Activated CD4-positive, alpha-beta memory T cell treated with anti-CD3 and anti-CD28 coated beads, Interleukin-2, amount 10 ng/mL, durations not matched to agents 7 days and 5 days (primary cell): ENCODE results near the gene LMBRD1. TPM values are rescaled to one million over a fixed set of nuclear protein-coding genes. Genes with fewer than 3 reads are reported as not detected.
A peak's percentile ranks its signal among the peaks of the same experiment; 100 is the strongest.
"Not testable (repeated sequence)": the region's sequence is repeated elsewhere in the genome, so short reads cannot be mapped to it uniquely, and the experiment has no call there.

Experiments
- CTCF ChIA-PET: fragments of 350-600 bp; sonication (Branson Sonifier 250); formaldehyde crosslinking; loops from one replicate; lab custom pipeline; 2021; ENCODE audit warnings: antibody characterized with exemption, inconsistent platforms; lab: Charles Lee
- POLR2A ChIA-PET: fragments of 350-600 bp; sonication (Branson Sonifier 250); formaldehyde crosslinking; loops from one replicate; lab custom pipeline; 2021; ENCODE audit warnings: antibody characterized with exemption; lab: Charles Lee
- DNase-seq: peaks from one replicate; pipeline ENCODE4 v3.0.0-alpha.2; 2020
- H3K27ac Mint-ChIP-seq: one replicate; pipeline ENCODE4 v1.8.0; 2021; ENCODE audit warnings: mild to moderate bottlenecking, mixed read lengths
- H3K27me3 Mint-ChIP-seq: one replicate; pipeline ENCODE4 v1.8.0; 2021; ENCODE audit warnings: mixed read lengths
- H3K36me3 Mint-ChIP-seq: one replicate; pipeline ENCODE4 v1.8.0; 2021; ENCODE audit warnings: low read depth, mixed read lengths
- H3K4me1 Mint-ChIP-seq: one replicate; pipeline ENCODE4 v1.8.0; 2021; ENCODE audit warnings: mixed read lengths
- H3K4me3 Mint-ChIP-seq: one replicate; pipeline ENCODE4 v1.8.0; 2021; ENCODE audit warnings: mild to moderate bottlenecking, mixed read lengths
- H3K9me3 Mint-ChIP-seq: one replicate; pipeline ENCODE4 v1.8.0; 2021; ENCODE audit warnings: mixed read lengths
- total RNA-seq, 2 experiments: library from RNA; stranded (reverse); gene quantifications; one replicate each; pipeline ENCODE4 v1.2.3, GENCODE V29; 2021

LMBRD1 gene
- total RNA-seq, 2 experiments from 2014 or later, result 30.0 to 30.7 TPM

DNA sequence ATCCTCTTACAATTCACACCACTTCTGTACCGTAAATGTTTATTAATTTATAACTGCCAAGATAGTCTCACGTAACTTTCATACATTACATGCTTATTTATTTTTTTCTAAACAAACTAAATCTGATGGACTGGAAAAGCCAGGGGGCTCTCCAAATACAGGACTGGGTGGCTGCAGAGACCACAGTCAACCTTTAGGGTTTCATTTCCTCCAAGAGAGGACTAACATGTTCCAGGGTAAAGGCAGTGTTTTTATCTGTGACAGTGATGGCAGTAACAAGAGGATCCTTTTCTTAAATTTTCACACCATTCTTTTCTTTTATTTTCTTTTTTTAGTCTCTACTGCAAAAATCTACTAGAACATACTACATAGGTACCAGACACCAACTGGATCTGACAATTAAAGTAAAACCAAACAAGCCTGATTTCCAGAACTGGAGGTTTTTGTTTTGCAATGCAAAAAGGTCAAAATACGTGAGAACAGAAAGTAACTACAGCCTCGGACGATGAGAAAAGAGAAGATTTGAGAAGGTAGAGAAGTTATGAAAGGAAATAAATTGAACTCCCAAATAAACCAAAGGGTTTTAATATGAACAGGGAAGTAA, 1.2 kb downstream of the LMBRD1 start:
- peak overlapping the region; percentile 90 for H3K4me3 Mint-ChIP-seq
- no peak for DNase-seq
- ChIA-PET CTCF (interaction anchor here (0.9 to 3.5 kb wide), 6 partner anchors 10 to 96 kb away, joined by 3 to 102 read pairs (median 10); no protein-coding TSS in a partner anchor), POLR2A (interaction anchor here (0.8 to 5.1 kb wide), 5 partner anchors 18 to 872 kb away, joined by 3 to 87 read pairs (median 4); partner anchors contain the start of genes COL19A1 and SMAP1)
- H3K9me3 Mint-ChIP-seq, result peaks cover 2% of the 10 kb centered on the region
- H3K4me1 Mint-ChIP-seq, result peaks cover 37% of the 10 kb centered on the region
- peak overlapping the region; percentile 87 for H3K27ac Mint-ChIP-seq
- H3K36me3 Mint-ChIP-seq, result peaks cover 19% of the 10 kb centered on the region
- H3K27me3 Mint-ChIP-seq, result no peaks in the 10 kb centered on the region

DNA sequence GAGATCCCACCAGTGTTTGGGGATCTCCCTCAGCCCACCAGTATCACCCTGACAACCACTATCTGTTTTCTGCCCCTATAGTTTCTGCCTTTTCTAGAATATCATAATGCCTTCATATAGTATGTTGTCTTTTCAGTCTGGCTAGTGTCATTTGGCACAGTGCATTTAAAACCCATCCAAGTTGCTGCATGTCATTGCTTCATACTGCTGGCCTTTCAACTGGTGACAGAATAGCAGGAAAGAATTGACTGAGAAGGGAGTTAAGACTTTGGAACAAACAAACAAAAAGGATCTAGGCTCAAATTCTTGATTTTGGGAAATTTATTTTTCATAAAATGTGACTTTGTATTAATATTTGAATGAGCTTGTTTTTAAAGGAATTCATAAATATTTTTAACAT, 4.5 kb downstream of the LMBRD1 start:
- H3K36me3 Mint-ChIP-seq, result peaks cover 35% of the 10 kb centered on the region
- POLR2A ChIA-PET, result interaction anchor here (1.6 kb wide), 1 partner anchor 21 kb away, joined by 3 read pairs; no protein-coding TSS in a partner anchor
- no peaks in the 10 kb centered on the region for H3K27me3 Mint-ChIP-seq
- H3K9me3 Mint-ChIP-seq, result no peaks in the 10 kb centered on the region
- CTCF ChIA-PET, result no interaction called here
- no peak overlapping the region for H3K27ac Mint-ChIP-seq
- H3K4me3 Mint-ChIP-seq, result no peak overlapping the region
- H3K4me1 Mint-ChIP-seq, result peaks cover 31% of the 10 kb centered on the region
- DNase-seq, result no peak

GRCh38 chr6:69791065-69791471, 5.7 kb downstream of the LMBRD1 start:
- DNase-seq, result no peak
- no peak overlapping the region for H3K27ac Mint-ChIP-seq
- H3K4me1 Mint-ChIP-seq, result peaks cover 27% of the 10 kb centered on the region
- no peak overlapping the region for H3K4me3 Mint-ChIP-seq
- POLR2A ChIA-PET, result no interaction called here
- peaks cover 37% of the 10 kb centered on the region for H3K36me3 Mint-ChIP-seq
- H3K27me3 Mint-ChIP-seq, result no peaks in the 10 kb centered on the region
- CTCF ChIA-PET, result no interaction called here
- H3K9me3 Mint-ChIP-seq, result no peaks in the 10 kb centered on the region

GRCh38 chr6:69790629-69791028, 6.2 kb downstream of the LMBRD1 start:
- DNase-seq, result no peak
- Mint-ChIP-seq H3K9me3 (no peaks in the 10 kb centered on the region), H3K27ac (no peak overlapping the region), H3K4me1 (peaks cover 23% of the 10 kb centered on the region), H3K27me3 (no peaks in the 10 kb centered on the region), H3K36me3 (peaks cover 34% of the 10 kb centered on the region), H3K4me3 (no peak overlapping the region)
- ChIA-PET POLR2A (no interaction called here), CTCF (no interaction called here)

DNA sequence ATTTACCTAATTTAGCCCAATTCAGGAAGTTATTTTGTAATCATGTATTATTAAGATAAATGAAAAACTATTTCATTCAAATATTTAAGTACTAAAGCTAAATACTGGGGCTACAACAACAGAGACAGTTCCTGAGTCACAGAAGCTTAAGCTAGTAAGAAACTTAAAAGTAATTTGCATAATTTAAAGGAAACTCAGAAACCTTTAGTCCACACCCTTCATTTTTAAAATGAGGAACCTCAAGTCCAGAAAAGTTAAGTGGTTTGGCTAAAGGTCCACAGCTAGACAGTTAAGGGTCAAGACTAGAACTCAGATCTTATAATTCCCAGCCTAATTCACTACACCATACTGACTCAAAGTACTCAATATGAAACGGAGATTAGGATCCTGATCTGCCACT, 7.2 kb downstream of the LMBRD1 start:
- Mint-ChIP-seq H3K36me3 (peaks cover 38% of the 10 kb centered on the region), H3K27me3 (no peaks in the 10 kb centered on the region), H3K4me1 (peaks cover 22% of the 10 kb centered on the region), H3K9me3 (no peaks in the 10 kb centered on the region), H3K4me3 (no peak overlapping the region), H3K27ac (no peak overlapping the region)
- ChIA-PET CTCF (interaction anchor here (0.6 kb wide), 1 partner anchor 9 kb away, joined by 5 read pairs; no protein-coding TSS in a partner anchor), POLR2A (no interaction called here)
- no peak for DNase-seq

GRCh38 chr6:69787436-69787835, 9.4 kb downstream of the LMBRD1 start:
- H3K9me3 Mint-ChIP-seq, H3K4me3 Mint-ChIP-seq, H3K27ac Mint-ChIP-seq, H3K27me3 Mint-ChIP-seq, DNase-seq, POLR2A ChIA-PET, CTCF ChIA-PET: not testable (repeated sequence)
- Mint-ChIP-seq H3K4me1 (peaks cover 21% of the 10 kb centered on the region), H3K36me3 (peaks cover 46% of the 10 kb centered on the region)

- peaks cover 47% of the 10 kb centered on the region for H3K36me3 Mint-ChIP-seq
- no peak overlapping the region for H3K27ac Mint-ChIP-seq
- POLR2A ChIA-PET, result no interaction called here
These were observed 11.1 kb downstream of the LMBRD1 start for GRCh38 chr6:69785697-69786096.

GRCh38 chr6:69784595-69785377, 12.0 kb downstream of the LMBRD1 start:
- no peak for DNase-seq
- Mint-ChIP-seq H3K27ac (no peak overlapping the region), H3K4me1 (peaks cover 17% of the 10 kb centered on the region), H3K27me3 (no peaks in the 10 kb centered on the region), H3K9me3 (no peaks in the 10 kb centered on the region), H3K4me3 (no peak overlapping the region), H3K36me3 (peaks cover 47% of the 10 kb centered on the region)
- POLR2A ChIA-PET, result interaction anchor here (0.6 kb wide), 1 partner anchor 30 kb away, joined by 4 read pairs; no protein-coding TSS in a partner anchor
- CTCF ChIA-PET, result interaction anchor here (1.4 to 2.4 kb wide), 2 partner anchors 12 kb away, joined by 7 to 12 read pairs; partner anchors contain the start of gene LMBRD1

More at GRCh38 chr6:69785697-69786096, 11.1 kb downstream of the LMBRD1 start:
- Mint-ChIP-seq H3K27me3 (no peaks in the 10 kb centered on the region), H3K9me3 (no peaks in the 10 kb centered on the region), H3K4me3 (no peak overlapping the region), H3K4me1 (peaks cover 15% of the 10 kb centered on the region)
- no peak for DNase-seq
- CTCF ChIA-PET, result interaction anchor here (2.4 kb wide), 1 partner anchor 11 kb away, joined by 12 read pairs; the partner anchor contains the start of gene LMBRD1

GRCh38 chr6:69783108-69783507, 13.7 kb downstream of the LMBRD1 start:
- no peak overlapping the region for H3K4me3 Mint-ChIP-seq
- ChIA-PET CTCF (interaction anchor here (1.4 kb wide), 1 partner anchor 14 kb away, joined by 7 read pairs; the partner anchor contains the start of gene LMBRD1), POLR2A (interaction anchor here (0.7 to 1.2 kb wide), 2 partner anchors 14 to 237 kb away, joined by 3 to 4 read pairs; partner anchors contain the start of gene LMBRD1)
- DNase-seq, result no peak
- no peaks in the 10 kb centered on the region for H3K9me3 Mint-ChIP-seq
- peaks cover 17% of the 10 kb centered on the region for H3K4me1 Mint-ChIP-seq
- H3K36me3 Mint-ChIP-seq, result peaks cover 48% of the 10 kb centered on the region
- no peaks in the 10 kb centered on the region for H3K27me3 Mint-ChIP-seq
- no peak overlapping the region for H3K27ac Mint-ChIP-seq

GRCh38 chr6:69780585-69781178, 16.1 kb downstream of the LMBRD1 start:
- no peaks in the 10 kb centered on the region for H3K27me3 Mint-ChIP-seq
- peaks cover 53% of the 10 kb centered on the region for H3K36me3 Mint-ChIP-seq
- CTCF ChIA-PET, result interaction anchor here (0.7 to 1.8 kb wide), 3 partner anchors 9 to 17 kb away, joined by 5 to 8 read pairs (median 5); no protein-coding TSS in a partner anchor
- no peak for DNase-seq
- no peak overlapping the region for H3K27ac Mint-ChIP-seq
- H3K4me1 Mint-ChIP-seq, result peaks cover 17% of the 10 kb centered on the region
- no peaks in the 10 kb centered on the region for H3K9me3 Mint-ChIP-seq
- POLR2A ChIA-PET, result no interaction called here
- no peak overlapping the region for H3K4me3 Mint-ChIP-seq

GRCh38 chr6:69775941-69776340, 20.9 kb downstream of the LMBRD1 start:
- H3K27me3 Mint-ChIP-seq, result no peaks in the 10 kb centered on the region
- no peak for DNase-seq
- H3K36me3 Mint-ChIP-seq, result peaks cover 70% of the 10 kb centered on the region
- CTCF ChIA-PET, result no interaction called here
- H3K27ac Mint-ChIP-seq, result no peak overlapping the region
- POLR2A ChIA-PET, result no interaction called here
- H3K4me1 Mint-ChIP-seq, result peaks cover 6% of the 10 kb centered on the region
- H3K9me3 Mint-ChIP-seq, result peaks cover 5% of the 10 kb centered on the region
- no peak overlapping the region for H3K4me3 Mint-ChIP-seq

GRCh38 chr6:69775585-69775849, 21.3 kb downstream of the LMBRD1 start:
- no peak overlapping the region for H3K27ac Mint-ChIP-seq
- ChIA-PET POLR2A (no interaction called here), CTCF (no interaction called here)
- no peak overlapping the region for H3K4me3 Mint-ChIP-seq
- H3K27me3 Mint-ChIP-seq, result no peaks in the 10 kb centered on the region
- no peak for DNase-seq
- H3K36me3 Mint-ChIP-seq, result peaks cover 69% of the 10 kb centered on the region
- H3K4me1 Mint-ChIP-seq, result peaks cover 3% of the 10 kb centered on the region
- H3K9me3 Mint-ChIP-seq, result peaks cover 5% of the 10 kb centered on the region
